Brain microvascular endothelial cell (primary cell): ENCODE measurements around the gene DTX1.

Source experiments
- DNase-seq: peaks from one replicate; pipeline ENCODE4 v3.0.0-alpha.2; 2020
- H3K27ac ChIP-seq: fragments of 250-450 bp; sonication (Bioruptor Pico); 2 replicates; pipeline ENCODE4 v1.5.1; 2020; ENCODE audit warnings: mild to moderate bottlenecking, moderate library complexity
- H3K27me3 ChIP-seq: fragments of 250-450 bp; sonication (Bioruptor Pico); replicated peaks from 2 replicates; pipeline ENCODE4 v1.5.1; 2020; ENCODE audit warnings: mild to moderate bottlenecking
- H3K36me3 ChIP-seq: fragments of 250-450 bp; sonication (Bioruptor Pico); replicated peaks from 2 replicates; pipeline ENCODE4 v1.5.1; 2020; ENCODE audit warnings: mild to moderate bottlenecking
- H3K4me3 ChIP-seq: 2 replicates; pipeline ENCODE4 v1.5.1; 2011; ENCODE audit warnings: low read depth, mild to moderate bottlenecking, control low read depth, low read length, moderate library complexity
- in situ Hi-C: cut with HindIII; loops from 2 replicates; pipeline ENCODE4 v1.10.0; 2017; ENCODE audit warnings: low sequenced_read_pairs, low pct_ligation_motif_present
- TF ChIP-seq, protein P1 (sequence below): IDR thresholded peaks from 2 replicates; pipeline ENCODE4 v1.5.1; 2011; ENCODE audit warnings: low read depth, mild to moderate bottlenecking, moderate library complexity, low read length, control low read depth, inconsistent platforms; ENCODE audit errors: missing control alignments

The DTX1 gene

DNA sequence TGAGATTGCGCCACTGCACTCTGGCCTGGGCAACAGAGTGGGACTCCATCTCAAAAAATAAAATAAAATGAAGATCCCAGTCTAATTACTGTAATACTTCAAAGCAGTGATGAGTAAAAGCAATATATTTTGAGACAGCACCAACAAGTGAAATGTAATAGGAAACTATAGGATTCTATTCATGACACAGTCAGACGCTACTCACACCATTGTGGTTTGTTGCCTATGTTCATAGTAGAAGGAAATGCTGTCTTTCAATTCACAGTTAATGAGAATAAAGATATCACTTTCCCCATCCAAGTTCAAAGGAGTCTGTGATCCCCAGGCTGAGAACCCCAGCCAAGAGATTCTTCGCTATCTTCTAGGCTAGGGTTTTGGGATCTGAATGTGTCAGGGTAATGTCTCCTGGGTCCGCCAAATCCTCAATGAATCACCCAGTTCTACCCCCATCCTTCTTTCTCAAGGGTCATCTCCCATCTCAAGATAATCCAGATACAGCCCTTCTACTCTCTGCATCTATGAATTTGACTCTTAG is 16.6 kb upstream of the DTX1 start:
- H3K27me3 ChIP-seq, result no peaks in the 10 kb centered on the region
- TF ChIP-seq, protein P1, sequence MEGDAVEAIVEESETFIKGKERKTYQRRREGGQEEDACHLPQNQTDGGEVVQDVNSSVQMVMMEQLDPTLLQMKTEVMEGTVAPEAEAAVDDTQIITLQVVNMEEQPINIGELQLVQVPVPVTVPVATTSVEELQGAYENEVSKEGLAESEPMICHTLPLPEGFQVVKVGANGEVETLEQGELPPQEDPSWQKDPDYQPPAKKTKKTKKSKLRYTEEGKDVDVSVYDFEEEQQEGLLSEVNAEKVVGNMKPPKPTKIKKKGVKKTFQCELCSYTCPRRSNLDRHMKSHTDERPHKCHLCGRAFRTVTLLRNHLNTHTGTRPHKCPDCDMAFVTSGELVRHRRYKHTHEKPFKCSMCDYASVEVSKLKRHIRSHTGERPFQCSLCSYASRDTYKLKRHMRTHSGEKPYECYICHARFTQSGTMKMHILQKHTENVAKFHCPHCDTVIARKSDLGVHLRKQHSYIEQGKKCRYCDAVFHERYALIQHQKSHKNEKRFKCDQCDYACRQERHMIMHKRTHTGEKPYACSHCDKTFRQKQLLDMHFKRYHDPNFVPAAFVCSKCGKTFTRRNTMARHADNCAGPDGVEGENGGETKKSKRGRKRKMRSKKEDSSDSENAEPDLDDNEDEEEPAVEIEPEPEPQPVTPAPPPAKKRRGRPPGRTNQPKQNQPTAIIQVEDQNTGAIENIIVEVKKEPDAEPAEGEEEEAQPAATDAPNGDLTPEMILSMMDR, result no peak
- H3K36me3 ChIP-seq, result no peaks in the 10 kb centered on the region
- H3K4me3 ChIP-seq, result no peak overlapping the region
- DNase-seq, result peak; percentile 5
- in situ Hi-C loops, result loop anchor here (25.0 kb wide), 1 partner anchor 122 kb away; no protein-coding TSS in a partner anchor
- peak overlapping the region; percentile 47 for H3K27ac ChIP-seq

DNA sequence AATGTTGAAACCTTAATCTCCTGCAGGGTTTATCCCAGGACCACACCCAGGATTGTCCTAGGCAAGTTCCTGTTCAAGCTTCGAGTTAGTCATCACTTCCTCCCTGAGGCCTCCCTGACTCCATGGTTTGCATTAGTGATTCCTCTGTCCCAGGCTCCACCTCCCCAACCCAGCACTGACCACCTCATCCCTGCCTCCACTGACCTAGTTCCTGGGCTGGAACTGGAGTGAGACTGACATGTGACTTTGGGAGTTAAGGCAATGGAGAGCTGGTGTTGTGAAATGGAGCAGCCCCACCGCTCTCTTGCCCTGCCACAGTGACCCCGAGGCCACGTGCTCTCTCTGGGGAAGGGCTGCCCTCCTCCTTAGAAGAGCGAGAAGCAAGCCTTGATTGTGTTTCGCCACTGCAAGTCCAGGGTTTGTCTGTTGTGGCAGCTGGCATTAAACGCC is 15.8 kb upstream of the DTX1 start:
- Histone ChIP-seq H3K36me3 (no peaks in the 10 kb centered on the region), H3K4me3 (no peak overlapping the region), H3K27ac (peak overlapping the region; percentile 59), H3K27me3 (no peaks in the 10 kb centered on the region)
- in situ Hi-C loops, result loop anchor here (25.0 kb wide), 1 partner anchor 122 kb away; no protein-coding TSS in a partner anchor
- peak; percentile 81 for DNase-seq
- TF ChIP-seq, protein P1, result no peak

DNA sequence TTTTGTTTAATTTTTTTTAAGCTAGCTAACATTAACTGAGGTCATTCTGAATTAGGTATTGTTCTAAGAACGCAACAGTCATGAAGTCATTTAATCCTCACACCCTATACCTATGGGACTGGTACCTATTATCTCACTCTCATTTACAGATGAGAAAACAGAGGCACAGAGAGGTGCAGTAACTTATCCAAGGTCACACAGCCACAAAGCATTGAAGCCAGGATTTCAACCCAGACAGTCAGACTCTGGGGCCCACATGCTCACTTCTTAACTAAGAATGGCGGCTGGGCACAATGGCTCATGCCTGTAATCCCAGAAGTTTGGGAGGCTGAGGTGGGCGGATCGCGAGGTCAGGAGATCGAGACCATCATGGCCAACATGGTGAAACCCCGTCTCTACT is 15.0 kb upstream of the DTX1 start:
- Histone ChIP-seq H3K27ac (no peak overlapping the region), H3K4me3 (no peak overlapping the region), H3K36me3 (no peaks in the 10 kb centered on the region), H3K27me3 (no peaks in the 10 kb centered on the region)
- no peak for DNase-seq
- TF ChIP-seq, protein P1, result no peak
- in situ Hi-C loops, result loop anchor here (25.0 kb wide), 1 partner anchor 121 kb away; no protein-coding TSS in a partner anchor

DNA sequence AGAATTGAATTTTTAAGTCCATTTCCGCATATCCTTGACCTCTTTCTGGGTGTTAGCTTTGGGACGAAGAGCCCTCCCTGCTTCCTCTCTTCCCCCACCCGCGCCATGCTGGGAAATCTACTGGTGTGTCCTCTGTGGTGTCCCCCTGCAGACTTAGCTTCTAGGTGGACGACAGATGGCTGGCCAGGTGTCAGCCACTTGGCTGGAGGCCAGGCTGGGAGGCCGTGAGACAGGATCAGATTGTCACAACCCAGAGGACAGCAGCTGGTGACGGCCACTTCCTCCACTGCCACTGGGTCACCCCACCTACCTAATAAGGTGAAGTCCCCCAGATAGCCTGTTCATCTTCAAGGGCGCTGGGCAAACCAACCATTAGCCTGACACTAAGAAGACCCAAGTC is 13.3 kb upstream of the DTX1 start:
- H3K4me3 ChIP-seq, result no peak overlapping the region
- no peak overlapping the region for H3K27ac ChIP-seq
- TF ChIP-seq, protein P1, result no peak
- no peaks in the 10 kb centered on the region for H3K36me3 ChIP-seq
- no peaks in the 10 kb centered on the region for H3K27me3 ChIP-seq
- in situ Hi-C loops, result loop anchor here (25.0 kb wide), 1 partner anchor 119 kb away; no protein-coding TSS in a partner anchor
- no peak for DNase-seq

DNA sequence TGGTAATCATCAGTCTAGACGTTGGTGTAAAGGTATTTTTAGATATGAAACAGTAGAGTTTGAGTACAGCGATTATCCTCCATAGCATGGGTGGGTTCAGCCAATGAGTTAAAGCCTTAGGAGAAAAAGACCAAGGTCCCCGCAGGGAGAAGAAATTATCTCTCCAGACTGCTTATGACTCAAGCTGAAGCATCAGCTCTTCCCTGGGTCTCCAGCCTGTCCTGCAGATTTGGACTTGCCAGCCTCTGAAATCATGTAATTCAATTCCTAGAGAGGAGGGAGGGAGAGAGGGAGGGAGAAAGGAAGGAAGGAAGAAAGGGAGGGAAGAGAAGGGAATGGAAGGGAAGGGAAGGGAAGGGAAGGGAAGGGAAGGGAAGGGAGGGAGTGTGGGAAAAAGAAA is 12.0 kb upstream of the DTX1 start:
- in situ Hi-C loops, result loop anchor here (25.0 kb wide), 1 partner anchor 118 kb away; no protein-coding TSS in a partner anchor
- no peak for DNase-seq
- no peak overlapping the region for H3K27ac ChIP-seq
- TF ChIP-seq, protein P1, result no peak
- H3K36me3 ChIP-seq, result no peaks in the 10 kb centered on the region
- H3K4me3 ChIP-seq, result no peak overlapping the region
- H3K27me3 ChIP-seq, result no peaks in the 10 kb centered on the region

DNA sequence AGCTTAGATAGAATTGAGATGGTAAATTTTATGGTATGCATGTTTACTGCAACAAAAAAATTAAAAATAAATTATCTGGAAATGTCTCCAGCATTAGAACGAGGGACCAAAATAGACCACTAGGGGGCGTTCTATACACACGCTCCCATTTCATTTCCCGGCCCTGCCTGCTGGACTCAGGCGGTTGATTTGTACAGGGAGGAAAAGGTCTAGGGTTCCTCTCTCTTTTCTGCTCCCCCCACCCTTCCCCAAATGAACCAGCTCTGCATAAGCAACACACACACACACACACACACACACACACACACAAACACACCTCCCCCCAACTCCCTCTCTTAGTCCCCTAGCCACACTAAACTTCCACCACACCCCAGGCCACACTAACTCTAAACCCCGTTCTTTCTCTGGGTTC is 7.8 kb upstream of the DTX1 start:
- peak; percentile 60 for DNase-seq
- in situ Hi-C loops, result loop anchor here (25.0 kb wide), 1 partner anchor 114 kb away; no protein-coding TSS in a partner anchor
- no peak overlapping the region for H3K4me3 ChIP-seq
- no peak overlapping the region for H3K27ac ChIP-seq
- TF ChIP-seq, protein P1, result peak; percentile 78
- no peaks in the 10 kb centered on the region for H3K36me3 ChIP-seq
- no peaks in the 10 kb centered on the region for H3K27me3 ChIP-seq
